GM19025 (cell line): Measurements from ENCODE around the gene RALGAPA1.
"Not testable (repeated sequence)": the region's sequence is repeated elsewhere in the genome, so short reads cannot be mapped to it uniquely, and the experiment has no call there.

Source experiments
- ATAC-seq: cut with Tn5 transposase; IDR thresholded peaks from one replicate; pipeline ENCODE4 v1.9.1; 2021; ENCODE audit warnings: mild to moderate bottlenecking, low read depth, moderate library complexity; ENCODE audit not compliant: unreplicated experiment

The RALGAPA1 gene

DNA sequence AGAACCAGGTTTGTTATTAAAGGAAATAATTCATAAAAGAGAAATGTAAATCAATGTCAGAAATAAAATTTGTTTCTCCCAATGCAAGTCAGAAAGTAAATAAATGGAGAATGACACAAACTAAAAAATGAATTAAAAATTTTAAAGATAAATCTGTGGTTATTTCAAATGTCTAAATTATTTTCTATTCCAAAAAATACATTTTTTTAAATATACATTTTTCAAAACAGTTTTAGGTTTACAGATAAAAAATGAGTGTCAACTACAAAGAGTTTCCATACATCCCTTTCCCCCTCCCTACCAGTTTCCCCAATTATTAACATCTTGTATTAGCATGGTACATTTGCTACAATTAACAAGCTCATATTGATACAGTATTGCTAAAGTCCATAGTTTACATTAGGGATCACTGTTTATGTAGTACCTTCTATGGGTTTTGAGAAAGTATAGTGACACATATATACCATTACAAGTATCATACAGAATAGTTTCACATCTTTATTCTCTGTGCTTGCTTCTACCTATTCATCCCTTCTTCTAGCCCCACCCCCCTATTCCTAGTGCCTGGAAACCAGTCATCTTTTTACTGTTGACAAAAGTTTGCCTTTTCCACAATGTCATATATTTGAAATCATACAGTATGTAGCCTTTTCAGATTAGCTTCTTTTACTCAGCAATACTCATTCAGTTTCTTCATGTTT is 104.2 kb downstream of the RALGAPA1 start:
- no peak for ATAC-seq

DNA sequence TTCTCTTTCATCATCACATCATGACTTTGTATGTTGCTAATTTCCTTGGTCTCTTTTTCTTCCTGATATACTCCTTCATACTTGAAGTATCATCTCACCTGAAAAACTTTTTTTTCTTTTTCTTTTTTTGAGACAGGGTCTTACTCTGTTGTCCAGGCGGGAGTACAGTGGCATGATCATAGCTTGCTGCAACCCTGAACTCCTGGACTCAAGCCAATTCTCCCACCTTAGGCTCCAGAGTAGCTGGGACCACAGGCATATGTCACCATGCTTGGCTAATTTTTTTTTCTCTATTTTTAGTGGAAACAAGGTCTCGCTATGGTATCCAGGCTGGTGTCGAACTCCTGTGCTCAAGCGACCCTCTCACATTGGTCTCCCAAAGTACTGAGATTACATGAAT is 107.6 kb downstream of the RALGAPA1 start:
- no peak for ATAC-seq

DNA sequence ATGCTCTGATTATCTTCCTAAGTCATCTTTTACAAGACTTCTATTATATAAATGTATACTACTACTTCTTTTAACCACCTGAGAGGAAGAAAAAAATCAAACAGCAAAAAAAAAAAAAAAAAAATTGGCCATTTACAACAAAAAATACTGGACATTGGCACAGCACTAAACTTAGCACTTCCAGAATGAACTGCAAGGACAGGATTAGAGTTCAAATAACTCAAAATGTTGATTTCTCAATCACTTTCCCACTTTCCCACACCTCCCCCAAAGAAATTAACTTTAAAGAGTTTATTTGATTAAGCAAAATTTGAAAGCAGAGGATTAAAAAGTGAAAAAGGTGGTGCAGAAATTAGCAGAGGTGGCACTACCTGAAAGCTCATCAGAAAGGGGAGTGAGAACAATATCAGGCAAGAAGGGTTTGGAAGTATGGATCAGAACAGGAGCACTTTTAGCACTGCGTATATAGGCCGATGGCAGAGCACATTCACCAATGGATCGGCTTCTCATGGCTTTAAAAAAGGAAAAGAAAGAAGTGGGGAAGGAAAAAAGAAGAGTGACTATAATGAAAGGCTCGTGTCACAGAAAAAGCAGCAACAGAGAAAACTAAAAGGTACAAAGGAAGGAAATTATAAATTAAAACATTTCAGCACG is 109.2 kb downstream of the RALGAPA1 start:
- no peak for ATAC-seq

DNA sequence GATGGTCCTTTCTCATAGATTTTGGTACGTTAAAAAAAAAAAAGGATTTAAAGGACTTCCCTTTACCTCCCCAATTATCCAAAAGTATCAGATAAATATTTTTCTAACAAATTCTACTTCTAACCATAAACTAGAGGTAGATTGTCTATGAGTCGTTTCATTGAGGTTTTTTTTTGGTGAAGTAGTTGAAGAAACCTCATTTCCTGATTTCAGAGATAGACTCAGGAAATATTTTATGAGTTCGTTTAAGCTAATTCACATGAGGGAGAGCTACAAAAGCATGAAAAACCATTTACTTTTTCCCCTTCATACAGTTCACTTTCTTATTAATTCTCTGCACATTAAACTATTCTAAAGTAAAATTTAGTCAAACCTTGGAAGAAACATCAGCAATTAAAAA is 112.5 kb downstream of the RALGAPA1 start:
- no peak for ATAC-seq

DNA sequence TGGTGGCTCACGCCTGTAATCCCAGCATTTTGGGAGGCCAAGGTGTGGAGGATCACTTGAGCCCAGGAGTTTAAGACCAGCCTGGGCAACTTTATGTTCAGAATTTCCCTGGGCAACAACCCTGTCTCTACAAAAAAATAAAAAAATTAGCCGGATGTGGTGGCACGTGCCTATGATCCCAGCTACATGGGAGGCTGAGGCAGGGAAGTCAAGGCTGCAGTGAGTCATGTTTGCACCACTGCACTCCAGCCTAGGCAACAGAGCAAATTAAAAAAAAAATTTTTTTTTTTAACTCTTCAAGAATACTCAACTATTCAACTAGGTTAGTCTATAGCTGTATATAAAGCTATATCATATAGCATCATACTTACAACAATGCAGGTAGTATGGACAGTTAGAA is 113.0 kb downstream of the RALGAPA1 start:
- ATAC-seq = no peak

DNA sequence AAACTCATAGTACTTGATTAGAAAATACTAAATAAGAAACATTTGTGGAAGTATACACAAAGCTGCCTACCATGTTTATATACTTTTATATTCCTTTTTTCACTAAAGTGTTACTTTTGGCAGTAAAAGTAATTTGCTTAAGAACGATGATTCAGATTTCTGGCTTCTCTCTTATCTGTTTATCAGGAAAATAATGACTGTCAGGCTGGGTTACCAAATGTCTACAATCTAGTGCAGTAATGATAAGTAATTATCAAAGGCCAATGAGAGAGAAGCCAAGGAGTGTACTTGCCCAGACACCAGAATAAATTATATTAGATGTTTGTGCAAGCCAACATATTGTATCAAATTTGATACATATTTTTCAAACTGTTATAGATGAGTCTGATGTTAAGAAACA is 113.4 kb downstream of the RALGAPA1 start:
- no peak for ATAC-seq

DNA sequence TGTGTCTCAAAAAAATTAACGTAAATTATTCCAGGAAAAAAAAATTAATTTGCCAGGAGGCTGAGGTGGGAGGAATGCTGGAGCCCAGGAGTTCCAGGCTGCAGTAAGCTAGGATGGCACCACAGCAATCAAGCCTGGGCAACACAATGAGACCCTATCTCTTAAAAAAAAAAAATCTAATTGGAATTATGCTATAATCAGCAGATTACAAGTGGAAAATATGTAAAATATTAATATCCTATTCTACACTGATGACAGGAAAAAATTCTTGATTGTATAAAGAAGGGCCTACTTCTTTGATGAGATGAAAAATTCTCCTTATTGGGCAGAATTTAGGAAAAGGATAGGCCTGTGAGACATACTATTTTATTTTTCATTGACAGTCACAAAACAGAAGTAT is 114.0 kb downstream of the RALGAPA1 start:
- no peak for ATAC-seq

DNA sequence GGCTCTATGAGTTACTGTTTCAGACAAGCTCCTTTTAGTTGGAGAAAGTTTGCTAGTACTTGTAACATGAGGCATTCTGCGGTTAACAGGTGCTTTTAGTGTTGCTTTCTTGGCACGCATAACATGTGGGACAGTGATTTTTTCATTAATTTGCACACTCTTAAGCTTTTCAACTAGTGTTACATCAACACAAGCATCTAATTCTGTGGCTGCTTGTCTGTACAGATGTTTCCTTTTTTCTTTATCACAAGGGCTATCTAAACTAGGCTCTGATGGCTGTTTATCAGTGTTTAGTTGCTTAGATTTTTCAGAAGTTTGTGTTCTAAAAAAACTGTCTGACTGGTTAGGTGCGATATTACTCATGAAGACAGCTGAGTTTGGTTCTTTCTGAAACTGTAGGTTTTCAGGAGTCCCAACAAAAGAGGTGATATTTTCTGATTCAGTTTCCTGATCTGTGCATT is 120.1 kb downstream of the RALGAPA1 start:
- ATAC-seq = no peak

DNA sequence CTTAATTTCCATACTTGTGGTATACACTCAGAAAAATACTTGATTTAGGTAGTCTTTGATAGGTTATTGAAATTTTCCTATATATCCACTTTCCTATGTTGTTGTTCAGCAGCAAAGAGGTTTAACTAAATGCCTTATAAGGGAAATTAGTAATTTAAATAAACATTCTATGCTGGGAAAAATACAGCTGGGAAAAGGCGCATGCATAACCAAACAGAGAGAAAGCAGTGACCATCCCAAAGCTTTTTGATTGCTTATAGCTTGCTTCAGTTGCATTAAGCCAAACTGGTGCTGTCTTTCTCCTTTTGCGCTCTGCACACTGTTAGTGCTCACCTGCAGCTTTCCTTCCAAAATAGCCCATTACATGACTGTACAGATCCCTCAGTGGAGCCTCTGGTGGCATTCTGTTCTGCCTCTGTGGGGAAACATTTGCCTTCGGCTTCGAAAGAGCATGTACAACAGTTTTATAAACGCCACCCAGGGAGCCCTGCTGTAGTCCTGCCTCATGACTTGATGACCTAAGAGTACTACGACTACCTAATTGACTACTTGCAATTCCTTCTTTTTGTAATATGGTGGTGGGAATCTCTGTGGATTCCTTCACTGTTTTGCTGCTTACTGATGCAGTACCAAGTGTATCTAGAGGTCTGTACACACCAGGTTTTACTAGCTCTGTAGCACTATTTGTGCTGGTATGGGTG is 120.8 kb downstream of the RALGAPA1 start:
- no peak for ATAC-seq

DNA sequence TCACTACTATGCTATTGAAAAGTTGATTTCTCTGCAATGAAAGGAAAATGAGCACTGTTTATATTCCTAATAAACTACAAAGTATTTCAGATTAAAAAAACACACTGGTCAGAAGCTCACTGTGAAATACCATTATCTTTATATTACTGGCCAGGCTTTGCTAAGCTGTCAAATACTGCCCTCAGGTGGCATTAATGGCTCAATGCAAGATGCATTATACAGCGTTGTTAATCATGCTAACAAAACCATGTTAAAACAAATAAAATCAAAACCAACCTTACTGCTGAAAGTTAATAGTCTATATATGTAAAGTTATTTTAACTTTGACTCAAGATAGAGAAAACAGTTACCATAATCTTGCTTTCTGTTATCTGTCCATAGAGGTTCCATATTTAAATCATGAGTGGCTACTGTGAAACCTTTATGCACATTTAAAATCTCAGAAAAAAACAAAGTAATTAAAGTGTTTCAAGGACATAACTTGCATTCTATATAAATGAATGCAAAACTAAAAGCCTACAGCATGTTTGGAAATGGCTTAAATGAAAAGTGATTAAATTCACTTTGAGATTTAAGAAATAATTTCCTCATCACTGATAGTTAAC is 121.7 kb downstream of the RALGAPA1 start:
- ATAC-seq = no peak

DNA sequence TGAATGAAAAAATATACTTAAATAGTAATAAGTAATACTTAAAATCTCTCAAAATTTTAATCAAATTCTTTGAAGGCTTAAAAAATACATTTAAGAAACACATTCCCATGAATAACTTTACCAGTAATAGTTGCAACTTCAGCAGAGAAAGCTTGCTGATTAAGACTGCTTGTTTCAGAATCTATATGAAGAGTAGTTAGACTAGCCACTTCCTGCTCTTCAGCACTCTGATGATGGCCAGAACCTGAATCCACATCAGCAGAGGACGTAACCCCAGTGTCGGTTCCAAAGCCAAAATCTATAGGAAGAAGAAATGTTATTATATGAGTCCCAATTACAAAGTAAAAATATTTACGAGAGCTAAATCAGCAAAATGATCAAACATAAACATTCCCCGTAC is 125.4 kb downstream of the RALGAPA1 start:
- ATAC-seq = not testable (repeated sequence)

DNA sequence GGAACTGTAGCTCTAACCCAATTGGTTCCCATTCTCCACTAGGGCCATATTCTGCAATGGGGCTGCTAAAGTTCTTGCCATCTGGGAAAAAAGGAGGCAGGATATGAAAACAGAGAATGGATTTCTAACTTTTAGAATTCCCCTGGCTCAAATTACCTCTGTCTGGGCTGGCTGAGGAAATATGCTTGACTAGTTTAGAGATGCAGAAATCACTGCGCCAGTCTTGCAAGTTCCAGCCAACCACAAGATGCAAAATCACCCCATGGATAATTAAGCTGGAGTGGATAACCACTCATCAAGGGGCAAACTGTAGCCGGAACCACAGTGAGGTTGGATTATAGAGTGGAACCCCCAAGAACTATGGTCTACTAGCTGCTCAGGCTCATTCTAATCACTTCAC is 126.3 kb downstream of the RALGAPA1 start:
- no peak for ATAC-seq

DNA sequence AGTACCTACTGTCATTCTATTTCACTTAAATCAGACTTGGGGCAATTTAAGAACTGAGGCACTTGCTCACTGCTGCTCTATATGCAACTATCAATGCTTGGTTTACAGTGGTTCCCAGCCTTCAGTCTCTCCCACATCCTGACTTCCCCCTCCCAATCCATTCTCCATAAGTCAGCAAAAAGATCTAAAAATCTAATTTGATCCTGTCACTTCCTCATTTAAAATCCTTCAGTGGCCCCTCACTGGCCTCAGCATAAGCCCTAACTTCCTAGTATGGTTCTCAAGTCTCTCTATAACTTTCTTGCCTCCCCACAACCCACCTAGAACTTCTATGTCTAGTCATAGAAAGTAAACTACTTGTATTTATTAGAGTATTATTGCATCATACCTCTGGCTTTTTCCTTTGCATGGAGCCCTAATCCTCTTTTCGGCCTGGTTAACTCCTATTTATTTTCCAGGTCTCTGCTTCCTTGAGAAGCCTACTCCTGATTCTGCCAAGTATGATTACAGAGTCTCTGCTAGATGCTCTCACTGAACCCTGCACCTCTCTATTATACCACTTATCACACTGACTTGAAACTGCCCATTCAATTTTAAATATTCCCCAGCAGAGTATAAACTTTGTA is 130.6 kb downstream of the RALGAPA1 start:
- no peak for ATAC-seq

DNA sequence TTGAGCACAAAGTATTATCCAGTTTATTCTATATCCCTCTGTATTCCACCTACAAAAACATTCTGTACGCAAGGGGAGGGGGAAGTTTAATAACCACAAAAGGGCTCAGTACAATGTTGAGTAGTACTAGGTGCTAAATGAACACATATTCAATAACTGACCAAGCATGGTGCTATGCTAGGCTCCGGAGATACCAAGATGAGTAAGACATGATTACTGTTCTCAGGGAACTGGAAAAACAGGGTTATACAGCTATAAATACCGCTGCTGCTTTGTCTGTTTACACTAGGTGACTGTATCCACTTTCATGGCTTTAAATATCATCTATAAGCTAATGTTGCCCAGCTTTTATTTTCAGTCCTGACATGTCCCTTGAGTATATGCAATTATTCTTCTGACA is 139.3 kb downstream of the RALGAPA1 start:
- no peak for ATAC-seq

DNA sequence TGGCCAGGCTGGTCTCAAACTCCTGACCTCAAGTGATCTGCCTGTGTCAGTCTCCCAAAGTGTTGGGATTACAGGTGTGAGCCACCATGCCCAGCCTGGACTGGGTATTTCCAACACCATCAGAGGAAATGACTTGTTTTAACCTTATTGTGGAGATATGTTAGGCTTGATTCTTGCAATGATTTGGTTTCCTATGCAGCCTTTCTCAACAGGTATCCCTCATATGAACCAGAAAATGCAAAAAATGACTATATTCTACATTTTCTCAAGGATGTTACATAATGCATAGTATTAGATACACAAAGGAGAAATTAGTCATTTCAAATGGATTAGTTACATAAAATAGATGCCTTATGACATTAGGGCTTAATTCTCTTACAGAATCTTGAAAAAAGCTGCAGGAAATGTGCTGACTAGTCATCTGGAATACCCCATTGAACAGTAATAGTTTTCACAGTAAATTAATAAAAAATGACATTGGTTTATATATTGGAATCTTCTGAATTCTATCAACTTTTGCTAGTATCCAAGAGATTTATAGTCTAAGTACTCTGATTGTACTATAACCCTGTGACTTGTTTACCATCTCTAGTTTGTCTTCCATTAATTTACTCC is 142.6 kb downstream of the RALGAPA1 start:
- no peak for ATAC-seq

DNA sequence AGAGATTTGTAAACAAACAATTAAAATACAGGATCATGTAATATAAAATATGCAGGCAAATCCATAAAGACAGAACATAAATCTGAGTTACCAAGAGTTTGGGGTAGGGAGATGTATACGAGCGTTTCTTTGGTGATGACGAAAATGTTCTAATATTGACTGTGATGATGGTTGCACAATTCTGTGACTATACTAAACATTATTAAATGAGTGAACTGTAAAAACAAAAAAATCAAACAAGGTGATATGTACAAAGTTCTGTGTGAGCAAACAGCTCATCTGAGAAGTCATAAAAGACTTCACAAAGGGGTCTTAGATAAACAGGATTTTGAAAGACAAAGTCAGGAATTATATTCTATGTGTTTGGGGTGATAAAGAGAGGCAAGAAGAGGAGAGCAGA is 147.2 kb downstream of the RALGAPA1 start:
- ATAC-seq = no peak

DNA sequence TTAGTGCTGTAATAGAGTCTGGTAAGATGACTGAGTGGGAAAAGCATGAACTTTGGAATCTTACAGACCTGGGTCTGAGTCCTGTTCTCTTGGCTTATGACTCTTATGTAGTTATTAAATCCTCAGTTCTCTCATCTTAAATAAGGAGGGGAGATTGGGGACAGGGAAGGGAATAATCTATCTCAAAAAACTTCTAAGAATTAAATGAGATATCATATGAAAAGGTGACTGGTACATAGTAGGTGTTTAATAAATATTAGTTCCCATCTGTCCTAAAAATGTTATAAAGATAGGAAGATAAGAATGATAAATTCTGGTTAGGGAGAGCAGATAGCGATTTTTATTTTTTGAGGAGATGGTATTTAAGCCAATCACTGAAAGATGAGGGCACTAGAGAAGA is 156.1 kb downstream of the RALGAPA1 start:
- ATAC-seq = no peak

DNA sequence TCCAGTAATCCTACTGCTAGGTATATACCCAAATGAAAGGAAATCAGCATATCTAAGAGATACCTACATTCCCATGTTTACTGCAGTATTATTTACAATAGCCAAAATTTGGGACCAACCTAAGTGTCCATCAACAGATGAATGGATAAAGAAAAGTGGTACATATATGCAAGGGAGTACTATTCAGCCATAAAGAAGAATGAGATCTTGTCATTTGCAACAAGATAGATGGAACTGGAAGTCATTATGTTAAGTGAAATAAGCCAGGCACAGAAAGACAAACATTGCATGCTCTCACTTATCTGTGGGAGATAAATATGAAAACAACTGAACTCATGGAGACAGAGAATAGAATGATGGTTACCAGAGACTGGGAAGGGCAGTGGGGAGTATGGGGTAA is 165.6 kb downstream of the RALGAPA1 start:
- ATAC-seq = no peak

DNA sequence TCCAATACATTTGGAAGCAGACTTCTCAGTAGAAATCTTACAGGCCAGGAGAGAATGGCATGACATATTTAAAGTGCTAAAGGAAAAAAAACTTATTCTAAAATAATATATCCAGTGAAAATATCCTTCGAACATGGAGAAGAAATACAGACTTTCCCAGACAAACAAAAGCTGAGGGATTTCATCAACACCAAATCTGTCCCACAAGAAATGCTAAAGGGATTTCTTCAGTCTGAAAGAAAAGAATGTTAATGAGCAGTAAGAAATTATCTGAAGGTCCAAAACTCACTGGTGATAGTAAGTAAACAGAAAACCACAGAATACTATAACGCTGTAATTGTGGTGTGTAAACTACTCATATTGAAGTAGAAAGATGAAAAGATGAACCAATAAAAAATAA is 171.2 kb downstream of the RALGAPA1 start:
- no peak for ATAC-seq

DNA sequence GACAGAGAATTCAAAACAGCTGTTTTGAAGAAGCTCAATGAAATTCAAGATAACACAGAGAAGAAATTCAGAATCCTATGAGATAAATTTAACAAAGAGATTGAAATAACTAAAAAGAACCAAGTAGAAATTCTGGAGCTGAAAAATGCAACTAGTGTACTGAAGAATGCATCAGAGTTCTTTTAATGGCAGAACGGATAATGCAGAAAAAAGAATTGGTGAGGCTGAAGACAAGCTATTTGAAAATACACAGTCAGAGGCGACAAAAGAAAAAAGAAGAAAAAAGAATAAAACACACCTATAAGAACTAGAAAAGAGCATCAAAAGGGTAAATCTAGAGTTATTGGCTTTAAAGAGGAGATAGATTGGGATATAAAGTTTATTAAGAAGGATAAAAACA is 171.8 kb downstream of the RALGAPA1 start:
- no peak for ATAC-seq
